ENCODE results near the gene EPG5.

DNA sequence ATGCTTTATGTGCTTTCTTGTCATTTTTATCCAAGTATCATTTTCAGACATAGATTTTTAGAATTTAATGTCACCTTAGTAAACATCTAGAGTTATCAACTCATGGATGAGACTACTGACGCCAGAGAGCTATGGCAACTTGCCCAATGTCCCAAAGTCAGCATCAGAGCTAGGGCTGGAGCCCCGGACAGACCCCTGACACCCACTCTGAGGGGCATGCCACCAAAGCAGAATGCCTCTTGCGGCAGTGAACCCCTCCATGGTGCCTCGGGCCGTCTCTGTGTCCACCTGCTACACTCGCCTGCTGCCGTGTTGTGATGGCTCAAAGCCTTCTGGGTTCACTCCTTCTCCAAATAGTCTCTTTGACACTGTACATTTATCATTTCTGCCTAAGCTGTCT is 136.2 kb downstream of the EPG5 start:
- TF ChIP-seq CTCF (IDR thresholded peaks at IDR 0.05; ENCODE audit: poor library complexity) (no peak), EZH2 (IDR thresholded peaks at IDR 0.05; ENCODE audit: borderline replicate concordance) (no peak), EZH2phosphoT487 (IDR thresholded peaks at IDR 0.05; ENCODE audit: low read depth, severe bottlenecking, unreplicated experiment) (no peak)
